Mucosa of descending colon (tissue), 3 donors: ENCODE data around the gene PRR29. TPM values are rescaled to one million over a fixed set of nuclear protein-coding genes. Genes with fewer than 3 reads are reported as not detected.
A peak's percentile ranks its signal among the peaks of the same experiment; 100 is the strongest.

Experiments
- ATAC-seq: fragments of 200-7000 bp; cut with Tn5 transposase; one replicate; pipeline ENCODE4 v1.9.1; 2020; ENCODE audit warnings: mild to moderate bottlenecking, moderate library complexity
- DNase-seq, 3 donors: peaks; one replicate each; pipeline ENCODE4 v3.0.0-alpha.2; 2020
- H3K36me3 ChIP-seq: fragments of 200-600 bp; one replicate; pipeline ENCODE4 v1.8.0; 2021; ENCODE audit warnings: low read depth, mild to moderate bottlenecking
- H3K4me1 ChIP-seq: fragments of 200-600 bp; one replicate; pipeline ENCODE4 v1.8.0; 2021; ENCODE audit warnings: low read depth, mild to moderate bottlenecking
- H3K4me3 ChIP-seq: fragments of 200-600 bp; one replicate; pipeline ENCODE4 v1.8.0; 2021; ENCODE audit warnings: mild to moderate bottlenecking
- H3K9me3 ChIP-seq: fragments of 200-600 bp; one replicate; pipeline ENCODE4 v1.8.0; 2021; ENCODE audit warnings: mild to moderate bottlenecking
- CTCF ChIP-seq: fragments of 200-600 bp; IDR thresholded peaks from one replicate; pipeline ENCODE4 v1.8.0; 2022; ENCODE audit warnings: antibody characterized with exemption, mild to moderate bottlenecking
- intact Hi-C, 2 donors: fragments of 100-400 bp; cut with DNase I in 1 of 2; cut with micrococcal nuclease in 1 of 2; formaldehyde crosslinking; loops; one replicate each; pipeline versions ENCODE4 v1.11.0 to v1.11.1; 2022; cut with DNase I, micrococcal nuclease
- total RNA-seq, 3 donors: library from RNA; stranded (reverse); fragmentation: NEBNext Ultra II Directional in 2 of 3; extraction: Animal tissue kit (Norgen Biotek cat#: 25700) in 2 of 3; gene quantifications; one replicate each; pipeline versions ENCODE4 v1.2.1 to v1.2.4, GENCODE V29; 2021 to 2023
- donor health status: DM: no; HTN: no; CAD: no; lungs with moderate emphysema.
- donor health status: DM: no; HTN: no; CAD: no.
- donor health status: DM: no; HTN: yes; CAD: no.

The PRR29 gene
- total RNA-seq, 3 donors from 2014 or later: not detected

GRCh38 chr17:63996430-63997182 lies 1.5 kb upstream of the PRR29 start:
- Histone ChIP-seq H3K9me3 (no peaks in the 10 kb centered on the region), H3K36me3 (no peaks in the 10 kb centered on the region), H3K4me3 (no peak overlapping the region), H3K4me1 (peaks cover 13% of the 10 kb centered on the region)
- DNase-seq (no peak), ATAC-seq (no peak)
- no peak for TF ChIP-seq CTCF
- intact Hi-C loops: no loop called here

GRCh38 chr17:63997341-63998048 lies 656 bp upstream of the PRR29 start:
- ATAC-seq (no peak), DNase-seq (peak in 1 of 3 donors; percentile 21)
- H3K9me3 ChIP-seq: no peaks in the 10 kb centered on the region
- intact Hi-C loops: no loop called here
- peaks cover 13% of the 10 kb centered on the region for H3K4me1 ChIP-seq
- TF ChIP-seq CTCF: no peak
- H3K36me3 ChIP-seq: no peaks in the 10 kb centered on the region
- H3K4me3 ChIP-seq: no peak overlapping the region

- TF ChIP-seq CTCF: no peak
- peak in 1 of 3 donors; percentile 24 for DNase-seq
- no peak overlapping the region for H3K4me3 ChIP-seq
- peak; percentile 12 for ATAC-seq
- no peaks in the 10 kb centered on the region for H3K9me3 ChIP-seq
- H3K4me1 ChIP-seq: peaks cover 13% of the 10 kb centered on the region
- H3K36me3 ChIP-seq: no peaks in the 10 kb centered on the region
- intact Hi-C loops: no loop called here
Observed at GRCh38 chr17:63998721-63999679, 849 bp downstream of the PRR29 start.

GRCh38 chr17:63999680-64000531 lies 1.8 kb downstream of the PRR29 start:
- H3K4me3 ChIP-seq: no peak overlapping the region
- H3K4me1 ChIP-seq: peaks cover 13% of the 10 kb centered on the region
- no peak for DNase-seq
- no peak for TF ChIP-seq CTCF
- intact Hi-C loops: no loop called here
- ATAC-seq: no peak
- H3K9me3 ChIP-seq: no peaks in the 10 kb centered on the region
- H3K36me3 ChIP-seq: no peaks in the 10 kb centered on the region
